Measurements from ENCODE around the gene PDLIM7. TPM values are rescaled to one million over a fixed set of nuclear protein-coding genes. Genes with fewer than 3 reads are reported as not detected.

Gene PDLIM7
- total and polyA plus RNA-seq, 2 of the 8 experiments (the other 6 are each of a cell fraction or from before 2014, with no cell fraction given) = 67.3 to 94.2 TPM

DNA sequence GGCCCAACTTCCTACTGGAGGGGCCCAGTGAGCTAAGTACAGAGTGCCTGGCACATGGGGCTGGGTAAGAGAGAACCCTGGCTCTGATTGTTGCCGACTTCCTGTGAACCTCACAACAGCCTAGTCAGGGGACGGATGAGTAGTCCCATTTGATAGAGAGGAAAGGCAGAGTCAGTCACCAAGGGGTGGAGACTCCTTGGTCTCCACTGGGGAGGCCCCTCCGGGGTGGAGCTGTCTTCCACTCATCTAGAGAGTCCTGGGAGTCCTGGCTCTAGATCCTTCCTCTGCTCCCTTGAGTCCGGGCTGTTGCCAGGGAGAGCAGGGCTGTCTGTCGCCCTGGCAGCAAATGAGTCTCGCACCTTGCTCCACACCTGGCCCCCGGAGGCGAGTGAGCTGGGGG lies 63.0 kb downstream of the PDLIM7 start (continued):
- TF ChIP-seq, protein P1, sequence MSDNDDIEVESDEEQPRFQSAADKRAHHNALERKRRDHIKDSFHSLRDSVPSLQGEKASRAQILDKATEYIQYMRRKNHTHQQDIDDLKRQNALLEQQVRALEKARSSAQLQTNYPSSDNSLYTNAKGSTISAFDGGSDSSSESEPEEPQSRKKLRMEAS (IDR thresholded peaks at IDR 0.05) = no peak
- TF ChIP-seq KDM4A (IDR thresholded peaks at IDR 0.05; ENCODE audit: low read depth, low read length, severe bottlenecking) (no peak), BRCA1 (IDR thresholded peaks at IDR 0.05; ENCODE audit: low read depth, low read length) (no peak), CHD1 (IDR thresholded peaks at IDR 0.05; ENCODE audit: low read depth, low read length) (no peak), JUND (IDR thresholded peaks at IDR 0.05; ENCODE audit: low read length) (no peak), FOSL1 (IDR thresholded peaks at IDR 0.05; ENCODE audit: insufficient read depth, low read depth, low read length) (no peak), RNF2 (IDR thresholded peaks at IDR 0.05; ENCODE audit: borderline replicate concordance, low read depth, low read length, missing control alignments, poor library complexity, severe bottlenecking) (no peak)

Measured in H1 (cell line).